OCI-LY3 (cell line): ENCODE results near the gene C1orf105.

Experiments
- CTCF ChIP-seq: fragments of 200-600, 300-600 bp; sonication (generic); IDR thresholded peaks from 2 replicates; pipeline ENCODE4 v1.5.1; 2014; ENCODE audit warnings: antibody characterized with exemption, low read length, low read depth
- EZH2phosphoT487 ChIP-seq: fragments of 200-600 bp; shearing (Covaris generic); IDR thresholded peaks from 2 replicates; pipeline ENCODE4 v1.6.1; 2018; ENCODE audit warnings: antibody characterized with exemption, mixed run types, low read depth

- TF ChIP-seq CTCF (no peak), EZH2phosphoT487 (no peak)
Observed at GRCh38 chr1:172381946-172382345, 38.5 kb upstream of the C1orf105 start.
